Daoy (cell line): Measurements from ENCODE around the gene TSPAN6. TPM values are rescaled to one million over a fixed set of nuclear protein-coding genes. Genes with fewer than 3 reads are reported as not detected.

ENCODE experiments used
- DNase-seq: peaks from one replicate; pipeline ENCODE4 v3.0.0-alpha.2; 2015; ENCODE audit warnings: low read depth
- total RNA-seq: library from RNA; depleted of rRNA; stranded (reverse); fragments of >200 nt; shearing (Covaris generic); gene quantifications from 2 replicates; pipeline ENCODE4 v1.2.3, GENCODE V29; 2014

TSPAN6 gene
- total RNA-seq, 1 experiment from 2014 or later: 39.1 TPM

DNA sequence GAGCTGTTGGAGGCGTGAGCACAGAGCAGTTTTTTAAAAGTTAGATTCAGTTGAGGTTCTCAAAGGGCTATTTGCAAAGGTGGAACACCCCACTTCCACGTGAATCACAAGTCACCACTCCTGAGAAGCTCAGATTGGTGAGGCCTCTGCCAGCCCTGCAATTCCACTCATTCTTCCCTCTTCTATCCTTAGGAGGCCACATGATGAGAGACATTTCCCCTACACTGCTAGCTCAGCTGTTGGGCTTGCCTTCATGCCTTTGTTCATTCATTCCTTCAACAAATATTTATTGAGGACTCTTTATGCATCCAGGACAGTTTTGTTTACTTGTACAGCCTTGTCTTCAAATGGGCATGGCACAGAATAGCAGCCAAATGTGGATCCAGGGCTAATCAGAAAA lies 11.1 kb upstream of the TSPAN6 start:
- DNase-seq: no peak

- DNase-seq: no peak
Observed at GRCh38 chrX:100647095-100647494, 10.5 kb upstream of the TSPAN6 start.

DNA sequence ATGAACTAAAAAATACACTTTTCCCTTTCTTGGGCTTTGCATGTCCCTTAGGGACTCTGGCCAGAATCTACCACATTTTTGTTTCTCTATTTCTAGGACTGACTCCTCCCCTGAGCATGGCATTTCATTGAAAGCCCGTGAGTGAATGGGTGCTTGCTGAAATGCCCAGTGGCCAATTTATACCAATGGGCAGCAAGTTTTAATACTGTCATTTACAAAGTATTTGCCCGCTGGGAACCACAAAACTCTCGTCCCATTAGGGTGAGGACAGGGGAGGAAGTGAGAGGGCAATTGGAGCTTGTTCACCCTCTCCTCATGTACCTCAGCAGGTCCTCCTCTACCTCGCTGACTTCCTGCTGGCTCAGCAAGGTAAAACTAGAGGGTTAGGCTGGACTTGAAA lies 8.5 kb upstream of the TSPAN6 start:
- DNase-seq: peak; percentile 28

DNA sequence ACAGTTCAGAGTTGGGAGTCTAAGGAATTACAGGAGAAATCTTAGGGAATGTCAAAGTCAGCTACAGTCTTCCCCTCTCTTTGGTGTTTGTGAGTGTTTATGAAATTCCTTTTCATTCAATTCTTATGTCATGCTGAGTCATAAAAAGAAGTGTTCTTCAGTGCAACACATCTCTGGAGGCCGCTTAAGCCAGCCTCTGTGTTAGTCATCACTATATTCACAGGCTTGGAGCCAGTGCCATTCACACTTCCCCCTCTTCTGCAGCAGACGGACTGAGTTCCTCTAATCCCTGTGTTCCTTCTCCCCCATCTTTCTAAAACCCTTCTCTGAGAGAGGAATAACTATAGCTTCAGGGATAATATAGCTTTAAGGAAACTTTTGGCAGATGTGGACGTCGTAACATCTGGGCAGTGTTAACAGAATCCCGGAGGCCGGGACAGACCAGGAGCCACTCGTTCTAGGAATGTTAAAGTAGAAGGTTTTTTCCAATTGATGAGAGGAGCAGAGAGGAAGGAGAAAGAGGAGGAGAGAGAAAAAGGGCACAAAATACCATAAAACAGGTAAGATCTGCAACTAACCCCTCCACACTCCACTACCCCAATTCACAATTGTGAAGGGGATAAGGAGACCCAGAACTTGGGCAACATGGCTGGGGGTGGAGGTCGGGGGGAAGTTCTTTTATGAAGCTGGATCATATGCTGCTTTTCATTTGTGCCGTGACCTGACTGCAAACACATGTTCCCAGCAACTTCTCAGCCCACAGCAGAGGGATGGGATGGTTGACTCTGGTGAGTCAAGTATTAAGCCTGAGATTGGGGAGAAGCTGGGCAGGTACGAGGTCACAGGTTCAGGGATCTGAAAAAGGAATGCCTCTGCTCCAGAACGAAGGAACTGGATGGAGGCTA lies 7.6 kb upstream of the TSPAN6 start, which contains the start of gene SRPX2:
SRPX2 (plus strand) TSS at position 244 of the 905 bp plus-strand sequence. CDS start 2,124 bp downstream, outside the sequence.
- peak; percentile 75 for DNase-seq

DNA sequence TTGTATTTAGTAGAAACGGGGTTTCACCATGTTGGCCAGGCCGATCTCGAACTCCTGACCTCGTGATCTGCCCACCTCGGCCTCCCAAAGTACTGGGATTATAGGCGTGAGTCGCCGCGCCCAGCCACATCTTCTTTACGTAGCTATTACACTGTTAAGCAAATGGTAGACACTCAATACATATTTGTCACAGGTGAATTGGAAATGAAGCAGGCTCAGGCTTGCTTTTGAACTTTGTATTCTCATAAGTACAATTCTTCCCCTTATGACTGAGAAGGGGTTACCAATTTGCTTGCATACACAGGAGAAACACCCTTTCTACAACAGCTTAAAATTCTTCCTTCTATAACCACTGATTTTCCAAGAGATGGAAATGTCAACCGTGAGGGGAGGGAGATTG lies 6.6 kb upstream of the TSPAN6 start:
- no peak for DNase-seq

DNA sequence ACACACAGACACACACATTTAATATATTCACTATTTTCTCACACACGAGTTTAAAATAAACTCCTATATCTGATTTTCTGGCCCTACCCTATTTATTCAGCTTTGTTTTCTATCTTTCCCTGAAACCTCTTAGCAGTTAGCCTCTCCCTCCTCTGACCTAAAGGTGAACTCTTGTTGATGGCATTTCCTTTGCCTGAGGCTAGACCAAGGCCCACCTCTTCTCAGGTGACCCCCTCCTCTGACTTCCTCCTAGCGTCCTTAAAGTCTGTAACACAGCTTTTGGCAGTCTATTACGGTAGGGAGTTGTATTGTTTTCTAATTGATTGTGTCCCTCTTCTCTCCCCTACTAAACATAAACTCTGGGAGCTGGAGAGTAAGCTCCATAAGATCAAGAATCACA lies 5.7 kb upstream of the TSPAN6 start:
- no peak for DNase-seq

DNA sequence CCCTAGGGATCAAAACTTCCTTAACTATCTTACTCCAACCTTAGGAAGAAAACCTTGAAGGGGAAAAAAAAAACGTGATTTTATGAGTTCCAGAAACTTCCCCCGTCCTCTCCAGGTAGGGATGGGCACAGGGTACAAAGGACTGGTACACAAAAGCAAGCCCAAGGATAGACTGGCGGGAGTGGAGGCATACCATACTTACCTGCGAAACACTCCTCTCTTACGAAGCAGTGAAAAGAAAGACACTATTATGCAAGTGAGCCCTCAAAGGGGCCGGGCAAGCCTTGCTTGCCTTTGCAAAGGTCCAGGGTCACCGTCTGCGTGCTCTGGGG lies 651 bp downstream of the TSPAN6 start:
- no peak for DNase-seq

- no peak for DNase-seq
Observed at GRCh38 chrX:100635040-100635439, 1.6 kb downstream of the TSPAN6 start.

DNA sequence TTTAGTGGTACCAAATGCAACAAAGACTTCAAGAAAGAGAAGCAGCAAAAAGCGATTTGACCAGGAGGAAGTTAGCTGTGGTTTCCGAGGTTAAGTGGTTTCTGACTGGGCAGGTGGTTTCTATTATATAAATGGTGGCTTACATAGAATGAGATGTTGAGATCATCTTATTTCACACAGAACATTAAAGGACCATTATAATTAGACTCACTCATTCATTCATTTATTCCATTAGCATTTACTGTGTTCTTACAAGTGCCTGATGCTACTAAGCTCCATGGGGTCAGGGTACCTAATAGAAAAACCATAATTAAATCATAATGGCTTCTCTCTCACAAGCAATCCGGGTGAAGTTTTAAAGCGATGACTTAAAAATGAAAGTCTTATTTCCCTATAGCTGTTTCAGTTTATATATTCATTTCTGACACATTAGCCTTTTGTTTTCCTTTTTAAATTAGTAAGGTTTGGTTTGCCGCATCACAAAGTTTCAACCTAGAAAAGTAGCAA lies 10.6 kb downstream of the TSPAN6 start:
- no peak for DNase-seq

- DNase-seq: no peak
Observed at GRCh38 chrX:100623001-100623400, 13.6 kb downstream of the TSPAN6 start.

DNA sequence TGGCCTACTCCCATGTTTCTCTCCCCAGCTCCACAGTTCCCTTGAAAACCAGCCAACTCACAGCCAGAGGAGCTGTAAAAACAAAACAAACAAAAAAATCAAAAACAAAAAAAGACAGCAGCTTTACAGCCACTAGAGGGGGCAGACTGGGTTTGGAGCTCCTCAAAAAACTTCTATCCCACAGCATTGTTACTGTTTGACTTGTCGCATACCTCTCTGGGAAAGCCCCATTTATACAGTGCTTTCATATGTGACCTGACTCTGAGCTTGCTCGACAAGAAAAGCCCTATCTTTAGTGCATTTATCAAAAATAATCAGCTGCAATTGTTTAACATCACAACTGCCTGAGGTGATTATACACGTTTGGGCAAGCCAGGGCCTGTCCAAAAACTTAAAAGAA lies 21.6 kb downstream of the TSPAN6 start:
- peak; percentile 39 for DNase-seq

DNA sequence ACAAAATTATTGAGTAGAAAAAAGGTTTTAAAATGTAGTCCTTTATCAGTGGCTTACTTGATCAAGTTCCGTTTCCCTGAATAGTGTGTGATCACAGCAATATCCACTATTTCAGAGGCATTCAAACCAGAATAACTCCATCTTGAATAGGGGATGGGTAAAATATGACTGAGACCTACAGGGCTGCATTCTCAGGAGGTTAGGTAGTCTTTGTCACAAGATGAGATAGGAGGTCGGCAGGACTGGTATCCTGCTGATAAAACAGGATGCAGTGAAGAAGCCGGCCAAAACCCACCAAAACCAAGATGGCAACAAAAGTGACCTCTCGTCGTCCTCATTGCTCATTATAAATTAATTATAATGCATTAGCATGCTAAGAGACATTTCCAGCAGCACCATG lies 24.7 kb downstream of the TSPAN6 start:
- no peak for DNase-seq

DNA sequence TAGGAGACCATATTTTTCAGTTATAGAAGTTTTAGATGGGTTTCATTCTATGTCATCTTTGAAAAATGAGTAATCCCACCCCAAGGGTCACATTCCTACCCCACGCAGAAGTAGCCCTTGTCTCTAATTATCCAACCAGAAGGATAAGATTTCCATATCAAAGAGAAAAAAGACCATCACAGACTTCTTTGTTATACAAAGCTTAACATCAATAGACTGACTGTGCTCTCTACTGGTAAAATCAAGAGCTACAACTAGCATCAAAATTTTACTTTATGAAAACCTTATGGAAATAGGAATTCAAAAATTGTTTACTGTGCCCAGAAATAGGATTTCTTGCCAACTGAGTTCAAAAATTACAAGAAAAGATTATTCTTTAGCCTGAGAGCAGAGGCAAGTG lies 27.0 kb downstream of the TSPAN6 start:
- DNase-seq: no peak

DNA sequence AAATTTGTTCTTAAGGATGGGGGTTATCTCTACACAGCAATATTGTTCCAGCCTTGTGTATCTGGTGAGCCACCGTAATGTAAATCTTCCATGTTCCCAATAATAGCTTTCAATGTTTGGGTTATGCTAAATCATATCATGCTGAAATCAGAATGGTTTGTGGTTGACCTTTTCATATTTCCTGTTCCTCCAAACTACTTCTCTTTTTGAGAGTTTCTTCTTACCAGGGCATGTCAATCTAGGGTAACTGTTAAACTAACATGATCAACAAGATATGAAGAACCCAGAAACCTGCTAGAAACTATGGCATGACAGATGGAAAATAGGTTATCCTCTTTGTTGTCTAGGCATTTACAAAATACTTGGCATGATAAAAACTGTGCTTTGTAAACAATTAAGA lies 29.9 kb downstream of the TSPAN6 start:
- no peak for DNase-seq

GRCh38 chrX:100600758-100601157 lies 35.8 kb downstream of the TSPAN6 start:
- no peak for DNase-seq

- peak; percentile 1 for DNase-seq
Observed at GRCh38 chrX:100600340-100600739, 36.3 kb downstream of the TSPAN6 start.

DNA sequence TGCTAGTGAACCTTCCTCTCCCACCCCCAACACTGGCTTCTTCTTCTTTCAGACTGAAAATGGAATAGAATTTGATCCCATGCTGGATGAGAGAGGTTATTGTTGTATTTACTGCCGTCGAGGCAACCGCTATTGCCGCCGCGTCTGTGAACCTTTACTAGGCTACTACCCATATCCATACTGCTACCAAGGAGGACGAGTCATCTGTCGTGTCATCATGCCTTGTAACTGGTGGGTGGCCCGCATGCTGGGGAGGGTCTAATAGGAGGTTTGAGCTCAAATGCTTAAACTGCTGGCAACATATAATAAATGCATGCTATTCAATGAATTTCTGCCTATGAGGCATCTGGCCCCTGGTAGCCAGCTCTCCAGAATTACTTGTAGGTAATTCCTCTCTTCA lies 37.1 kb downstream of the TSPAN6 start:
- no peak for DNase-seq

- no peak for DNase-seq
Observed at GRCh38 chrX:100596601-100597000, 40.0 kb downstream of the TSPAN6 start.

DNA sequence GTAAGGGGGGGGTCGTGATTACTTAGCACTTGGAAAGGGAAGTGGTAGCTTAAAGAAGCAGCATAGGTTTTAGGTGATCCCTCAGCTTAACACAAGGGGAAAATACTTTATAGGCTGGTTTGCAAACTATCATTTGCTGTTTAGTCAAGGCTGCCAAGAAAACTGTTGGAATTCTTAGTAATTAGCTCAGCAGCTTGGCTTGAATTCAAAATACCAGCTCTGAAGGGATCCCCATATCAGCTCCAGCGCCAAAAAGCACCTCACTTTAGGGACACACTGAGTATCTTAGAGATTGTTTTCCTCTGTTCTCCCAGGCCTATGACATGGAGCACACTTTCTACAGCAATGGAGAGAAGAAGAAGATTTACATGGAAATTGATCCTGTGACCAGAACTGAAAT lies 43.0 kb downstream of the TSPAN6 start:
- no peak for DNase-seq

DNA sequence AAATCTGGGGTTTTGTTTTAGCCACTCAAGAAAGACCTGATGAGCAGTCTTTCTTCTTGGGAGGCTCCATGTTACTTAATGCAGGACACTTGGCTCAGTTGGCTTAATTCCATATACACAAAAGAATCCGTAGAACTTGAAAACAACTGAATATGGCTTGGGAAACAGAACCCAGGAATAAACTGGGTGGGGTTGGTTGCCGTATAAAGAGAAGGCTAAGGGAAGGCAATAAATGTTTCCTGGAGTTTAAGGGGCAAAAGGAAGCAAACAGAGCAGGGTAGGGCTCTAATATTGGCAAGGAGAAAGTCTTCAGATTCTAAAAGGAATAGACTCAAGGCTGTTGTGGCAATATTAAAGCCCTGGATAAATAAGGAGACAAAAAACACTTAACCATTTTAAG lies 43.5 kb downstream of the TSPAN6 start:
- DNase-seq: no peak

DNA sequence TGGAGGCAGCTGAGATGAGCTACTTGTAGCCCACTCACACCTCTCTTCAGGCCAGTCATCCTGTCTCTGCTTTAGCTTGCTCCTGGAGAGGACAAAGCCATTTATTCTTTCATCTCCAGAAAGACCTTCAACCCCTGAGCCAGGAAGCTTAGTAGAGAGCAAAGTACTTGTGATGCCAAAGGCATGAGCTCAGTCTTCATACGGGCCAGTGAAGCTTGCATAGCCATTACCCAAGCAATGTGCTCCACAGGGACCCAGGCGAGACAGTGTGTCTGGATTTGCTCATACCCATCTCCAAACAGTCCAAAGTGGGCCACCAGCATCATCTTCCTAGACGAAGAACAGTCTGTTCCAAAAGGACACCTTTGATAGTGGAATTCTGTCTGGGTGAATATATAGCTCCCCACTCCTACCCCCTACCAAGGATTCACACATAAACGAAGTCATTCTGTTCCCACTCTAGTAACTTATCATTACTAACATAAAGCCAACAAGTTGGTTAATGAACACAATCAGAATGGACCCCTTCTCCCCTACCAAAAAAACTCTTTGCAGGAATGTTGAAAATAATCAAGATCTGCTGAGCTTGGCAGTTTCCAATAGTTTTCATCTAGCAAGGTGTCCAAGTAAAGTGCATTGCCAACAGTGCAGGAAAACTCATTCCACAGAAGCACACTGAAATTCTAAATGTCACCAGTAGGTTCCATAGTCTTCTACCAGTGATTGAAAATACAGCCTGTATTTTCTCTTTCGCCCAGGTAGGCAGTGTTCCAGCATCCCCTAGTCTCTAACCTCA lies 45.2 kb downstream of the TSPAN6 start:
- DNase-seq: no peak

GRCh38 chrX:100587861-100588260 lies 48.7 kb downstream of the TSPAN6 start:
- DNase-seq: no peak

- no peak for DNase-seq
Observed at GRCh38 chrX:100586747-100587146, 49.9 kb downstream of the TSPAN6 start.
